ENCODE measurements around the gene GNAO1.
"Not testable (repeated sequence)": the region's sequence is repeated elsewhere in the genome, so short reads cannot be mapped to it uniquely, and the experiment has no call there.

GNAO1 gene

GRCh38 chr16:56366945-56367344 is 175.7 kb downstream of the GNAO1 start:
- DNase-seq (ENCODE audit: low read depth) = no peak

- DNase-seq (ENCODE audit: low read depth) = no peak
These were observed 176.5 kb downstream of the GNAO1 start for GRCh38 chr16:56367764-56368163.

GRCh38 chr16:56368545-56368944 is 177.3 kb downstream of the GNAO1 start:
- DNase-seq (ENCODE audit: low read depth) = no peak

GRCh38 chr16:56369202-56369601 is 177.9 kb downstream of the GNAO1 start:
- no peak for DNase-seq (ENCODE audit: low read depth)

DNA sequence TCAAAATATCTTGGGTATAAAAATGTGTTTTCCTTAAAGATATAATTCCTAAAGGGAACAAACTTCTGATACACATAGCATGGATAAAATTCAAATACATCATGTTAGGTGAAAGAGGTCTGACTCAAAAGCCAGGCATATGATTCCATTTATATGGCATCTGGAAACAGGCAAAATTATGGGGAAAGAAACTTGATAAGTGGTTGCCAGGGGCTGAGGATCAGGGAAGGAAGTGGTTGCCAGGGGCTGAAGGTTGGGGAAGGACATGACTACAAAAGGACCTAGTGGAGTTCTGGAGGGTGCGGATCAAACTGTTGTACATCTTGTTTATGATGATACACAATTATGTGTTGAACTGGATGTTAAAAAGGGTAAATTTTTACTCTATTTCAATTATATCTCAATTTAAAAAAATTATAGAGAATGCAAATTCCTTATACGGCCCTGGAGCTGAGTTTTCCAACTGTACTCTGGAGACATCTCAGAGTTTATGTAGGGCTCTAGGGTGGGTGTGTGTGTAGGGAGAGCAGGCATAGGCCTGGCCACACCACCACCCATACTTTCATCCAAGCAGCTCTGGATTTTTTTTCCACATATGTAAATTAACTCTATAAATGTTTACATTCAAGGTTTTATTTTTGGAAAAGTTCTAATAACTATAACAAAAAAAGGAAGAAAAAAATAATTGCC is 179.0 kb downstream of the GNAO1 start:
- DNase-seq (ENCODE audit: low read depth) = no peak

DNA sequence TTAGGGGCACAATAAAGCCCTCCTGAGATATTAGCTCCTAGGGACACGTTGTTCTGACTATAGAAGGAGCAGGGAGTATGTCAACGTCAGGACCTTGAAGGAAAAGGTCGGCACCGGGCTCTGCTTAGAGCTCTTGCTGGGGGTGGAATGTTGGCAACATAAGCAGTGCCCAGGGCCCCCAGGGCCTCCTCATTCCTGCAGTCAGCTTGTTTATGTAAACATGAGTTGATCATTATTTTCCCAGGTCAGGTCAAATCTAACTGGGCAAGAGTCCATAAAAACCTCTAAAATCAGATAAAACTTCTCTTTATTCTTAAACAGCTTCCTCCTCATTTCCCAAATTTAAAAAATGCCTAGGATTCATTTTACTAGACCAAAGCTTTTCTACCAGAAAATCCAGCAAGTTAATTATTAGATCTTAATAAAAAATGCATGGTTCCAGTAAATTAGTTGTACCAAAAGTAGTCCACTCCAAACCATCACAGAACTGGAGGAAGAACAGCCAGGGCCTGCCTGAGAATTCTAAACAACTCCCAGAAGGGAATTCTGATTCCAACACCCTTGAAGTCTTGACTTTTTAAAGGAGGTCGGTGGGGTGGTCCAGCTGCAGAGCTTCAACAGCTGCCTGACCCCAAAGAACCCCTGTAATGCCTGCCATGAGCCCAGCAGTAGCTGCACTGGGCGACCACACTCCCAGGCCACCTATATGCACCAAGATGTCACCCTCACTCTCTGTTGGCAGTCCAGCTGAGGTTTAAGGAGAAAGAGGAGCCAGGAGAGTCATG is 179.8 kb downstream of the GNAO1 start:
- DNase-seq (ENCODE audit: low read depth) = no peak

- no peak for DNase-seq (ENCODE audit: low read depth)
These were observed 180.3 kb downstream of the GNAO1 start for GRCh38 chr16:56371660-56371937.

DNA sequence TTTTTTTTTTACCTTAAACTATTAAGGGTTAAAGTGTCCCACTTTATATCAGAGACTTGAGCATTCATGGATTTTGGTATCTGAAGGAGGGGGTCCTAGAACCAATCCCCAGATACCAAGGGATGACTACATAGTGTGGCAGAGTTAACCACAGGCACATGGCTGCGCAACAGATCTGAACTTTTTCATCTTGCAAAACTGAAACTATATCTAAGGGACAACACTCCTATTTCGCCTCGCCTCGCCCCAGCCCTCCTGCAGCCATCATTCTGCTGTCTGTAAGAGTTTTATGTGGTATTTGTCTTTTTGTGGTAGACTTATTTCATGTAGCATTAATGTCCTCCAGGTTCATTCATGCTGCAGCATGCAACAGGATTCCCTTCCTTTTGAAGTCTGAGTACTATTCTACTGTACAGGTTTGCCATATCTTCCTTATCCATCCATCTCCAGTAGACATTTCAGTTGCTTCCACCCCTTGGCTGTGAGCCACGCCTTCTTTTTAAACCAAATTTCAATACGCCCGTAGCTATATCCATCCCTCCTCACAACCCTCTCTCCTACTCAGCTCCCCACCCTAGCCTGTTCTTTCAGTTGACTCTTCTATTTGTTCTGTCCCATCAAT is 180.8 kb downstream of the GNAO1 start:
- DNase-seq (ENCODE audit: low read depth) = no peak

DNA sequence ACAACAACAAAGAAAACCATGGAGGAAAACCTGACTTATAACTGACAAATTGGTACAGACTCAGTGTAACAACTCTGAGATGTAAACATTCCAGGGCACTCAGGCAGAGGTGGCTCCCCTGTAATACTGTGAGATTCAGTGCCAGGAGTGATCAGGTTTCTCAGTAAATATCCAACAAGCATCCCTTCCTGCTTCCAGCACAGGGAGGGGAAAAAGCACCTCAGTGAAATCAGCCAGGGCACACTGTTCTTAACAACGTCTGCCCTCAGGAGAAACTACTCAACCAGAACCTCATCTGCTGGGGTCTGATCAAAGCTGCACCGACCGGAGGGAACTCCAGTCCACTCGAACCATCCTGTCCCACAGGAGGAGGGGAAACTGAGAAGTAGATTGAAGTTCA is 181.7 kb downstream of the GNAO1 start:
- no peak for DNase-seq (ENCODE audit: low read depth)

DNA sequence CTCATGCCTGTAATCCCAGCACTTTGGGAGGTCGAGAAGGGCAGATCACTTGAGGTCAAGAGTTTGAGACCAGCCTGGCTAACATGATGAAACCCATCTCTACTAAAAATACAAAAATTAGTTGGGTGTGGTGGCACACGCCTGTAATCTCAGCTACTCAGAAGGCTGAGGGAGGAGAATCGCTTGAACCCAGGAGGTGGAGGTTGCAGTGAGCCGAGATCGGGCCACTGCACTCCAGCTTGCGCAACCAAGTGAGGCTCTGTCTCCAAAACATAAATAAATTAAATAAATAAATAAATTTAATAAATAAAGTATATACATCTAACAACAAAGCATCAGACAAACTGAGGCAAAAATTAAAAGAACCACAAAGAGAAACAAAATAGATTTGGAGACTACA is 184.5 kb downstream of the GNAO1 start:
- not testable (repeated sequence) for DNase-seq (ENCODE audit: low read depth)

DNA sequence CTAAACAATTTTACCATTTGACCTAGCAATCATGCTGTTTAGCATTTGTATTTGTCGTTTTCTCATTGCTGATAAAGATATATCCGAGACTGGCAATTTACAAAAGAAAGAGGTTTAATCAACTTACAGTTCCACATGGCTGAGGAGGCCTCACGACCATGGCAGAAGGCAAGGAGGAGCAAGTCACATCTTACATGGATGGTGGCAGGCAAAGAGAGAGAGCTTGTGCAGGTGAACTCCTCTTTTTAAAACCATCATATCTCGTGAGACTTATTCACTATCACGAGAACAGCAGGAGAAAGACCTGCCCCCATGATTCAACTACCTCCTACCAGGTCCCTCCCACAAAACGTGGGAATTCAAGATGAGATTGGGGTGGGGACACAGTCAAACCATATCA is 187.8 kb downstream of the GNAO1 start:
- not testable (repeated sequence) for DNase-seq (ENCODE audit: low read depth)

DNA sequence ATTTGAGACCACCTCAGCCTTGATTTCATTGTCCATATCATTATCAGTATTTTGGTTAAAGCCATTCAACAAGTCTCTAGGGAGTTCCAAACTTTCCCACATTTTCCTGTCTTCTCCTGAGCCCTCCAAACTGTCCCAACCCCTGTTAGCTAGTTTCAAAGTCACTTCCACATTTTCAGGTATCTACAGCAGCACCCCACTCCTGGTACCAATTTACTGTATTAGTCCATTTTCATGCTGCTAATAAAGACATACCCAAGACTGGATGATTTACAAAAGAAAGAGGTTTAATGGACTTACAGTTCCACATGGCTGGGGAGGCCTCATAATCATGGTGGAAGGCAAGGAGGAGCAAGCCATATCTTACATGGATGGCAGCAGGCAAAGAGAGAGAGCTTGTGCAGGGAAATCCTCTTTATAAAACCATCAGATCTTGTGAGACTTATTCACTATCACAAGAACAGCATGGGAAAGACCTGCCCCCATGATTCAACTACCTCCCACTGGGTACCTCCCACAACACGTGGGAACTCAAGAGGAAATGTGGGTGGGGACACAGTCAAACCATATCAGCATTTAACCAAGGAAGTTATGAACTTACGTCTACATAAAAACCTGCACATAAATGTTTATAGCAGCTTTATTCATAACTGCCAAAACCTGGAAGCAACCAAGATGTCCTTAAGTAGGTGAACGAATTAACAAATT is 189.6 kb downstream of the GNAO1 start:
- not testable (repeated sequence) for DNase-seq (ENCODE audit: low read depth)

GRCh38 chr16:56382459-56382858 is 191.2 kb downstream of the GNAO1 start:
- DNase-seq (ENCODE audit: low read depth) = no peak

DNA sequence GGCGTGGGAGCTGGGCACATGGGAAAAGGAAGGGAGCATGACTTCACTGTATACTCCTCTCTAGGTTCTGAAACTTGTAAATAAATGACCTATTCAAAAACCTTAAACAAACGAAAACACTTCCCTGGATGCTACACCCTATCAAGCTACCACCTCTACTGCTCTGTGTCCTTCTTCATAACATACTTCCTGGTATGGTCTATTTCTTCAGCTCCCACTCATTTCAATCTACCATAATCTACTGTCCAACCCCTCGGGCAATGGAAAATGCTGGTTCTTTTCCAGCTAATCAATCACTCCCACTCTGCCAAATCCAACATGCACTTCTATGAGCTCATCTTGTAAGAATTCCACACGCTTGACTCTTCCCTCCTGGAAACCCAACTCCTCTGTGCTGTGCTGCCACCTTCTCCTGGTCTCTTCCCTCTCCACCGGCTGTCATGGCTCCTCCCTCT is 191.6 kb downstream of the GNAO1 start:
- DNase-seq (ENCODE audit: low read depth) = no peak

DNA sequence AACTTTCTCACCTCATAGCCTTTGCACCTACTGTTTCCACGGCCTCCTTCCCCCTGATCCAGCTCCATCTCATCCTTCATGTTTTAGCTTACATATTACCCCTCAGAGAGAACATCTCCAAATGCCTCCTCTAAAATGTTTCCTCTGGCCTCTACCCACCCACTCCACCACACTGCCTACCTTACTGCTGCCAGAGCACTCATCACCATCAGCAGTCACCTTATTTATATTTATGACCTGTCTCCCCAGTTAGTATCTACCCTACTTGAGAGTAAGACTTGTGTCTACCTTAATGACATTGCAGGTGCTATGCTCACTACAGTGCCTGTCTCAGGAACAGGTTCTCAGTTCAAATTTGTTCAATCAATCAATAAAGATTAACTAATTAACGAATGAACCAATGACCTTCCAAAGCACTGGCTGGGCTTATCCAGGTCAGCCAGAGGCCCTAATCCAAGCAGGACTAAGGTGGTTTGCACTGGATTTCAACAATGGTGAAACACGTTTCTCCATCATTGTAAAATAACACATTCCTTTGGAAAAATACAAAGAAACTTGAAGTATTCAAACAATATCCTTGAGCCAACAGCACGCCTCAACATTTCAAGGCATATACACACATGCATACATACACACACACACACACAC is 192.9 kb downstream of the GNAO1 start:
- no peak for DNase-seq (ENCODE audit: low read depth)

GRCh38 chr16:56387396-56387795 is 196.1 kb downstream of the GNAO1 start:
- DNase-seq (ENCODE audit: low read depth) = no peak

GRCh38 chr16:56388209-56388608 is 196.9 kb downstream of the GNAO1 start:
- no peak for DNase-seq (ENCODE audit: low read depth)

- DNase-seq (ENCODE audit: low read depth) = no peak
These were observed 198.3 kb downstream of the GNAO1 start for GRCh38 chr16:56389554-56389953.

DNA sequence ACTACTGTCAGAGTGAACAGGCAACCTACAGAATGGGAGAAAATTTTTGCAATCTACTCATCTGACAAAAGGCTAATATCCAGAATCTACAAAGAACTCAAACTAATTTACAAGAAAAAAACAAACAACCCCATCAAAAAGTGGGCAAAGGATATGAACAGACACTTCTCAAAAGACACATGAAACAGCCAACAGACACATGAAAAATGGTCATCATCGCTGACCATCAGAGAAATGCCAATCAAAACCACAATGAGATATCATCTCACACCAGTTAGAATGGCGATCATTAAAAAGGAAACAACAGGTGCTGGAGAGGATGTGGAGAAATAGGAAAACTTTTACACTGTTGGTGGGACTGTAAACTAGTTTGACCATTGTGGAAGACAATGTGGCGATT is 205.4 kb downstream of the GNAO1 start:
- not testable (repeated sequence) for DNase-seq (ENCODE audit: low read depth)

DNA sequence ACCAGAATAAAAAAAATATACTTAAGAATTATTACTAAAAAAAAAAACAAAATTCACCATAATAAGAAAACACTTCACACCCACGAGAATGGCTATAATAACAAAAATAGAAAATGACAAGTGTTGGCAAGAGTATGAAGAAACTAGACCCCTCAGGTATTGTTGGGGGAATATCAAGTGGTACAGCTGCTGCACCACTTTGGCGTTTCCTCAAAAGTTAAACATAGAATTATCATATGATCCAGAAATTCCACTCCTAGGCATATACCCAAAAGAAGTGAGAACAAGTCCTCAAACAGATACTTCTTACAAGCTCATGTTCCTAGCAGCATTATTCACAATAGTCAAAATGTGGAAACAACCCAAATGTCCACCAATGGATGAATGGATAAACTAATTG is 207.8 kb downstream of the GNAO1 start:
- DNase-seq (ENCODE audit: low read depth) = no peak

- DNase-seq (ENCODE audit: low read depth) = no peak
These were observed 208.2 kb downstream of the GNAO1 start for GRCh38 chr16:56399486-56399885.

GRCh38 chr16:56400458-56400857 is 209.2 kb downstream of the GNAO1 start:
- DNase-seq (ENCODE audit: low read depth) = no peak
